Measurements from ENCODE around the gene TPSG1. TPM values are rescaled to one million over a fixed set of nuclear protein-coding genes. Genes with fewer than 3 reads are reported as not detected.

TPSG1 gene
- total and polyA plus RNA-seq, 8 donors: 0.34 to 0.92 (median 0.35) TPM; not detected in 5

- ATAC-seq: no peak
- no peak for TF ChIP-seq CTCF (IDR thresholded peaks at IDR 0.05)
- no peak overlapping the region for H3K27ac ChIP-seq
- intact Hi-C loops (cut with DNase I): no loop called here
- H3K36me3 ChIP-seq: no peaks in the 10 kb centered on the region
- no peaks in the 10 kb centered on the region for H3K4me1 ChIP-seq
- H3K27me3 ChIP-seq: peaks cover 0 to 34% of the 10 kb centered on the region in 2 donors
- no peaks in the 10 kb centered on the region for H3K9me3 ChIP-seq
- no peak overlapping the region for H3K4me3 ChIP-seq
- no peak for DNase-seq
These were observed 26.9 kb downstream of the TPSG1 start for GRCh38 chr16:1198194-1198593.

- Histone ChIP-seq H3K36me3 (no peaks in the 10 kb centered on the region), H3K27me3 (peaks cover 0 to 42% of the 10 kb centered on the region in 2 donors), H3K9me3 (no peaks in the 10 kb centered on the region), H3K4me1 (no peaks in the 10 kb centered on the region), H3K4me3 (no peak overlapping the region), H3K27ac (no peak overlapping the region)
- TF ChIP-seq CTCF (IDR thresholded peaks at IDR 0.05): no peak
- no peak for ATAC-seq
- DNase-seq: no peak
- intact Hi-C loops (cut with DNase I): no loop called here
These were observed 27.7 kb downstream of the TPSG1 start for GRCh38 chr16:1197237-1197866.

GRCh38 chr16:1196494-1196893 lies 28.6 kb downstream of the TPSG1 start:
- intact Hi-C loops (cut with DNase I): no loop called here
- Histone ChIP-seq H3K9me3 (no peaks in the 10 kb centered on the region), H3K27ac (no peak overlapping the region), H3K27me3 (peaks cover 0 to 44% of the 10 kb centered on the region in 2 donors), H3K36me3 (no peaks in the 10 kb centered on the region), H3K4me3 (no peak overlapping the region), H3K4me1 (no peaks in the 10 kb centered on the region)
- no peak for TF ChIP-seq CTCF (IDR thresholded peaks at IDR 0.05)
- ATAC-seq (no peak), DNase-seq (no peak)

GRCh38 chr16:1195393-1195666 lies 29.7 kb downstream of the TPSG1 start:
- TF ChIP-seq CTCF (IDR thresholded peaks at IDR 0.05): no peak
- no peak overlapping the region for H3K4me3 ChIP-seq
- ATAC-seq (no peak), DNase-seq (no peak)
- H3K4me1 ChIP-seq: no peaks in the 10 kb centered on the region
- H3K9me3 ChIP-seq: no peaks in the 10 kb centered on the region
- no peaks in the 10 kb centered on the region for H3K36me3 ChIP-seq
- intact Hi-C loops (cut with DNase I): loop anchor here in 1 of 2 donors (2.0 kb wide), 1 partner anchor 89 kb away; no protein-coding TSS in a partner anchor
- H3K27me3 ChIP-seq: peaks cover 0 to 49% of the 10 kb centered on the region in 2 donors
- no peak overlapping the region for H3K27ac ChIP-seq

GRCh38 chr16:1194665-1195392 lies 30.2 kb downstream of the TPSG1 start:
- peak; percentile 45 for ATAC-seq

More at GRCh38 chr16:1194665-1195392, 30.2 kb downstream of the TPSG1 start:
- Histone ChIP-seq H3K4me3 (no peak overlapping the region), H3K36me3 (no peaks in the 10 kb centered on the region), H3K27ac (no peak overlapping the region), H3K27me3 (peaks cover 0 to 51% of the 10 kb centered on the region in 2 donors), H3K4me1 (no peaks in the 10 kb centered on the region), H3K9me3 (no peaks in the 10 kb centered on the region)
- DNase-seq: no peak
- peak; percentile 59 to 72 for TF ChIP-seq CTCF (IDR thresholded peaks at IDR 0.05)
- intact Hi-C loops (cut with DNase I): loop anchor here in 1 of 2 donors (2.0 kb wide), 1 partner anchor 88 kb away; no protein-coding TSS in a partner anchor

Measured in left lung (tissue), 10 donors.